ENCODE data around the gene POLRMT.
"Not testable (repeated sequence)": the region's sequence is repeated elsewhere in the genome, so short reads cannot be mapped to it uniquely, and the experiment has no call there.

Gene POLRMT

DNA sequence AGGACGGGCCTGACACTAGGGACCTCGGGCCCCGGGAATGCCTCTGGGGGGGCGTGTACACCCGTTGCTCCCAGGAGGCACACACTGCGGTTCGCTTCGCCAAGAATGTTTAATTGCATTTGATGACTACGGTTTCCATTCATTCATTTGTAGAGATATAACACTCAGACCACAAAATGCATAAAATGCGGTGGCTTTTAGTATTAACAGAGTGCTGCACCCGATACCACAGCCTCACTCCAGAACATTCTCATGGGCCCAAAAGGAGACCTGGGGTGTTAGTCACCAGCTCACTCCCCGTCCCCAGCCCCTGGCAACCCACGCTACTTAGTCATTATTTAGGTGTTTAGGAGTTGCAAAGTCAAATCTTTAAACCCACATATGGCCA lies 21.9 kb downstream of the POLRMT start:
- peak; percentile 51 to 76 (median 56) for DNase-seq (ENCODE audit: low read depth in 3 of 3)

DNA sequence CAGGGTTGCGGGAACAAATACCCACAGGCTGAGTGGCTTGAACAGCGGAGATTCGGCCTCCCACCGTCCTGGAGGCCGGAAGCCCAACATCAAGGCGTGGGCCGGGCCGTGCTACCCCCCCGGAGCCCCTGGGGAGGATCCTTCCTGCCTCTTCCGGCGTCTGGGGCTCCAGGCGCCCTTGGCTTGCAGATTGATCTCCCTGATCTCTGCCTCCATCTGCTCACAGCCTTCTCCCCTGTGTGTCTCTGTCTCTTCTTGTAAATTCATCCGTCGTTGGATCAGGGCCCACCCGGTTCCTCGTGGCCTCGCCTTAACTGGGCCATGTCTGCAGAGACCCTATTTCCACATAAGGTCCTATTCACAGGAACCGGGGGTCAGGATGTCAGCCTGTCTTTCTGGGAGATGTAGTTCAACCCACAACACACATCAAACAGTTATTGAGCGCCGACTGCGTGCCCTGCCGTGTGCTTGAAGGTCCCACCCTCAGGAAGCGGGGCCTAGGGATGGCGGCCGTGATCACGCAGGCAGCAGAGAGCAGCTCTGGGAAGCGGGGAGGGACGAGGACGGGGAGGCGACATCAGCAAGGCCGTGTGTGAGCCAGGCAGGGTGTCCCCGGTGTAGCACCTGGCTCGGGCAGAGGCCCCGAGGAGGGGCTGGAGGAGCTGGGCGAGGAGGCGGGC lies 22.4 kb downstream of the POLRMT start:
- peak in 1 of 3 experiments; percentile 55 for DNase-seq (ENCODE audit: low read depth in 3 of 3)

DNA sequence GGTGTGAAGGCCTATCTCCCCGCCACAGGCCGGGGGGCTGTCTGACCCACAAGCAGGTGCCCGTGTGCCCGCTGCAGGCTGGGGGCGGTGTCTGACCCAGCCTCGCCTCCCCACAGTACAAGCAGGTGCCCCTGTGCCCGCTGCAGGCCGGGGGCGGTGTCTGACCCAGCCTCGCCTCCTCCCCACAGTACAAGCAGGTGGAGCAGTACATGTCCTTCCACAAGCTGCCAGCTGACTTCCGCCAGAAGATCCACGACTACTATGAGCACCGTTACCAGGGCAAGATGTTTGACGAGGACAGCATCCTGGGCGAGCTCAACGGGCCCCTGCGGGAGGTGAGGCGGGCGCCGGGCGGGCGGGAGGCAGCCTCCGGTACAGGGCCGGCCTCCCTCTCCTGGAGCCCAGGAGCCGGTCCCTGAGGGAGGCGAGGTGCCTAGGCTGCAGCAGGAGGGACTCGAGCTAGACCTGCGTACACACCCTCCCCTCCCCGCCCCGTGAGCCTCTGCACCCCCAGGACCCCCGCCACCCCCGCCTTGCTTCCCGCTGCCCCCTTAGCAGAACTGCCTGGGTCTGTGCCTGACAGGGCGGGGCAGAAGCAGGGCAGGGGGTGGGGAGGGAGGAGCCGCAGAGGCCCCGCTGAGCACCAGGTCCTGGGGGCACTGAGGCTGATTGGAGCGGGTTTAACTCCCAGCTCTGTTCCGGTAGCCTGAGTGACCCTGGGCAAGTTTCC lies 23.1 kb downstream of the POLRMT start:
- no peak for DNase-seq (ENCODE audit: low read depth in 3 of 3)

DNA sequence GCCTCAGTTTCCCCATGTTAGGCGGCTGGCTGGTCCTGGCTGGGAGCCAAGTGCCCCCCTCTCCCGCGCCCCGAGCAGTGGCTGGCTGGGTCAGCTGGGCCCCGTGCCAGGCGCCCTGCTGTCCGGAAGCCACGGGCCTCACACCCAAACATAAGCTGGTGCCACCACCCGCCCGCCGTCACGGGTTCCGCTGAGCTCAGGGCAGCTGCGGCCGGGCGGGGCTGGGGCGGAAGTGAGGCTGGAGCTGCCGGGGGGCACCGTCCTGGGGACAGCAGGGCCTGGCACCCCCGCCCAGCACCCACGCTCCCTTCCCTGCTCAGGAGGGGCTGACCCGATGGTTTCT lies 24.4 kb downstream of the POLRMT start:
- DNase-seq (ENCODE audit: low read depth in 3 of 3): no peak

DNA sequence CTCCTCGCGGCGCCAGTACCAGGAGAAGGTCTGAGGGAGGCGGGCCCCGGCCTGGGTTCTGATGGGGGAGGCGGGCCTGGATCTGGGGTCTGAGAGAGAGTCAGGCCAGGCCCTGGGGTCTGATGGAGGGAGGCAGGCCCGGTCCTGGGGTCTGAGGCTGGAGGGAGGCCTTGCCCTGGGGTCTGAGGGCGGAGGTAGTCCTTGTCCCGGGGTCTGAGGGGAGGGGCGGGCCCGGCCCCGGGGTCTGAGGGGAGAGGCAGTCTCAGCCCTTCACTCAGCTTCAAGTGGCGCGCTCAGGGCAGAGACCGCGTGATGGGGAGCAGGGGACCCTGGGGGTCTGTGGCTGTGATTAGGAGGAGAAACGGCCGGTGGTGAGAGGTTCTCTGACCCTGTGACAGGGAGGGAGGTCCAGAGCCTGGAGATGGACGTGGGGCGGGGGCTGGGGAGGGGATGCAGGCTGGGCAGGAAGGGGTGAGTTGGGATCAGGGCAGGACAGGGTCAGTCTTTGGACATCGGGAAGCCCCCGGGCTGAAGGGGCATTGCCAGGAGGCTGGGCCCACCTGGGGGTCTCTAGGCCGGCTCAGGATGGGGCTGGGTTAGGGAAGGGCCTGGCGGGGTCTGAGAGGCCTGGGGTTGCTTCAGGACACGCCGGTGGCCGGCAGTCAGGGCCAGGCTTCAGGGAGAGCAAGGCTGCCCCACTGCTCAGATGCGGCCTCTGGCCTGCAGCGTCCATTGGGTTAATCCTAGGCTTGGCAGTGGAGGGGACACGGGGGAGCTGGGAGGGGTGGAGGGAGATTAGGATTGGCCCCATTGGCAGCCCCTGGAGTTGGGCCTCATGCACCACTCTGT lies 25.0 kb downstream of the POLRMT start:
- DNase-seq (ENCODE audit: low read depth in 3 of 3): no peak

DNA sequence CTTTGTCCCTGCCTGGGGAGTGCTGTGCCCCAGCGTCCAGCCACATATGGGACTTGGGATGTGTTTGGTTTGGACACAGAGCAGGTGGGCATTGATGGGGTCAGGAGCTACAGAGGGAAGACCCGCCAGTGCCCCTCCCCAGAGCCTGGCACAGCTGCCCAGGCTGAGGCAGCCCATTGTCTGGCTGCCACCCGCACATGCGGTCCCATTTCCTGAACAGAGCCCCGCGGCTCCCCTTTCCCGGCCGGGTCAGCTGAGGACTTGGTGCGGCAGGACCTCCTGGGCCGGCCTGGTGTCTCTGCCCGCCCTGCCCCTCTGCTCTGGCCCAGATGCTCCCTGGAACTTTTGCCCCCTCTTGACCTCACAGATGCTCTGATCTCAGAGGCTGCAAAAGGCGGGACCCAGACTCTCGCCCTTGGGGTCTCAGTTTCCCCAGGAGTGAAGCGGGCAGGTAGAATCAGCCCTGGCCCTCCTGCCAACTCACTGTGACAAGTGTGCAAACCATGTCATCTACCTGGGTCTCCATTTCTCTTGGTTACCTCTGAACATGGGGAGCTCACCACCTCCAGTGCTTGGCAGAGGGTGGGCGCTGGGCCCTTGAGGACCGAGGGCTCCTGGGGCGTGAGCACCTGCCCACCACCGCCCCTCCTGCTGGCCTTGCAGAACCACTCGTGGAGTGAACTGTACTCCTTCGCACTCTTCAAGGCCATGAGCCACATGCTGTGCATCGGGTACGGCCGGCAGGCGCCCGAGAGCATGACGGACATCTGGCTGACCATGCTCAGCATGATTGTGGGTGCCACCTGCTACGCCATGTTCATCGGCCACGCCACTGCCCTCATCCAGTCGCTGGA lies 25.8 kb downstream of the POLRMT start:
- no peak for DNase-seq (ENCODE audit: low read depth in 3 of 3)

DNA sequence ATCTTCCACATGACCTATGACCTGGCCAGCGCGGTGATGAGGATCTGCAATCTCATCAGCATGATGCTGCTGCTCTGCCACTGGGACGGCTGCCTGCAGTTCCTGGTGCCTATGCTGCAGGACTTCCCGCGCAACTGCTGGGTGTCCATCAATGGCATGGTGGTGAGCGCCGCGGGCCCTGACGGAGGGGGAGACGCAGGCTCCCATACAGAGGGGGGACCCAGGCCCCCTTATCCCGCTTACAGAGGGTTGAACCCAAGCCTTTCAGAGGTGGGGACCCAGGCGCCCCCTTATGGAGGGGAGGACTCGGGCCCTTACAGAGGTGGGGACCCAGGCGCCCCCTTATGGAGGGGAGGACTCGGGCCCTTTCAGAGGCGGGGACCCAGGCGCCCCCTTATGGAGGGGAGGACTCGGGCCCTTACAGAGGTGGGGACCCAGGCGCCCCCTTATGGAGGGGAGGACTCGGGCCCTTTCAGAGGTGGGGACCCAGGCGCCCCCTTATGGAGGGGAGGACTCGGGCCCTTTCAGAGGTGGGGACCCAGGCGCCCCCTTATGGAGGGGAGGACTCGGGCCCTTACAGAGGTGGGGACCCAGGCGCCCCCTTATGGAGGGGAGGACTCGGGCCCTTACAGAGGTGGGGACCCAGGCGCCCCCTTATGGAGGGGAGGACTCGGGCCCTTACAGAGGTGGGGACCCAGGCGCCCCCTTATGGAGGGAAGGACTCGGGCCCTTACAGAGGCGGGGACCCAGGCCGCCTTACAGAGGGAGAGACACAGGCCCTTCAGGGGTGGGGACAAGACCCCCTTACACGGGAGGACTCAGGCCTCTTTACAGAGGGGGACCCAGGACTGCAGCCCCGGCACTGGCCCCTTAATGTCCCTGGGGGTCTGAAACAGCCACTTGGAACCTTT lies 28.0 kb downstream of the POLRMT start:
- DNase-seq (ENCODE audit: low read depth in 3 of 3): peak in 1 of 3 experiments; percentile 52

DNA sequence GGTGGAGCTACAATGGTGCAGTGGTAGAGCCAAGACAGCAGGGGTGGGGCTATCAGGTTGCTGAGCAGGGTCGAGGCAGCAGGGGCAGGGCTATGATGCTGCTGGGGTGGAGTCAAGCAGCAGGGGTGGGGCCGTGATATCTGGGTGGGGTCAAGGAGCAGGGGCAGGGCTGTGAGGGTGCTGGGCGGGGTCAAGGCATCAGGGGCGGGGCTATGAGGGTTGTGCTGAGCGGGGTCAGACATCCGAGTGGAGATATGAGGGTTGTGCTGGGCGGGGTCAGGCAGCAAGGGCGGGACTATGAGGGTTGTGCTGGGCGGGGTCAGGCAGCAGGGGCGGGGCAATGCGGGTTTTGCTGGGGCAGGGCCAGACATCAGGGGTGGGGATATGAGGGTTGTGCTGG lies 29.0 kb downstream of the POLRMT start:
- DNase-seq (ENCODE audit: low read depth in 3 of 3): peak in 1 of 3 experiments; percentile 62

DNA sequence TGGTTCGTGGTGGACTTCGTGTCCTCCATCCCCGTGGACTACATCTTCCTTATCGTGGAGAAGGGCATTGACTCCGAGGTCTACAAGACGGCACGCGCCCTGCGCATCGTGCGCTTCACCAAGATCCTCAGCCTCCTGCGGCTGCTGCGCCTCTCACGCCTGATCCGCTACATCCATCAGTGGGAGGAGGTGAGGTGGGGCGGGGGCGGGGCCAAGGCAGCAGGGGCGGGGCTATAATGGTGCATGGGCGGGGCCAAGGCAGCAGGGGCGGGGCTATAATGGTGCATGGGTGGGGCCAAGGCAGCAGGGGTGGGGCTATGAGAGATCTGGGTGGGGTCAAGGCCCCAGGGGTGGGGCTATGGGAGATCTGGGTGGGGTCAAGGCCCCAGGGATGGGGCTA lies 29.6 kb downstream of the POLRMT start:
- DNase-seq (ENCODE audit: low read depth in 3 of 3): not testable (repeated sequence)

DNA sequence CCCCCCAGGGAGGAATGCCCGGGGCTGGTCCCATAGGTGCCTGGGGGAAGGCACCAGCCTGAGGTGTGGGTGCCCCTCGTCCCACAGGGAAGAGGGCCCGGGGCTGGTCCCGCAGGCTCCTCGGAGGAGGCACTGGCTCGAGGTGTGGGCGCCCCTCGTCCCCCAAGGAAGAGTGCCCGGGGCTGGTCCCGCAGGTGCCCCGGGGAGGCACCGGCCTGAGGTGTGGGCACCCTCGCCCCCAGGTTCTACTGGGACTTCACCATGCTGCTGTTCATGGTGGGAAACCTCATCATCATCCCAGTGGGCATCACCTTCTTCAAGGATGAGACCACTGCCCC lies 30.1 kb downstream of the POLRMT start:
- not testable (repeated sequence) for DNase-seq (ENCODE audit: low read depth in 3 of 3)

DNA sequence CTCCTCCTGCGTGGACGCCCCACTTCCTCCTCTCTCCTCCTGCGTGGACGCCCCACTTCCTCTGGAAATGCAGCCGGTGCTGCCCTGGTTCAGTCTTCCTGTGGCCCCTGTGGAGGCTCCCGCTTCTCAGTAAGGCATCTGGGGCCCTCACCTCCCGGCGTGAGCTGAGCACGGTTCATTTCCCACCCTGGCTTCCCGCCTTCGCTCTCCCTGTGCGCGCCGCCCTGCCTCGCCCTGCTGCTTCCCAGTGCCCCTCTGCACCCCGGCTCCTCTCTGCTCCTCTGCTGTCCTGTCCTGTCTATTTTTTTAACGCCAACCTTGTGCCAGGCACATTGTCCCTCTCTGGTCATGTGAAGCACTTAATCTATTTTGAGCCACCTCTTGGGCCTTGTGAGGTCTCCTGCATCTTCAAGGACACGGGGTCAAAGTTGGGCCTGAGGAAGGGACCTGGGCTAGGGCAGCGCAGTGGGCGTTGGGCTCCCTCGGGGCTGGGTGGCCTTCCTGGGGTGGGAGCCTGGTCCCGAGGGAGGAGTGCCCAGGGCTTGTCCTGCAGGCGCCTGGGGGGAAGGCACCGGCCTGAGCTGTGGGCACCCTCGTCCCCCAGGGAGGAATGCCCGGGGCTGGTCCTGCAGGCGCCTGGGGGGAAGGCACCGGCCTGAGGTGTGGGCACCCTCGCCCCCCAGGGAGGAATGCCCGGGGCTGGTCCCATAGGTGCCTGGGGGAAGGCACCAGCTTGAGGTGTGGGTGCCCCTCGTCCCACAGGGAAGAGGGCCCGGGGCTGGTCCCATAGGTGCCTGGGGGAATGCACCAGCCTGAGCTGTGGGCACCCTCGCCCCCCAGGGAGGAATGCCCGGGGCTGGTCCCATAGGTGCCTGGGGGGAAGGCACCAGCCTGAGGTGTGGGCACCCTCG lies 30.7 kb downstream of the POLRMT start:
- no peak for DNase-seq (ENCODE audit: low read depth in 3 of 3)

DNA sequence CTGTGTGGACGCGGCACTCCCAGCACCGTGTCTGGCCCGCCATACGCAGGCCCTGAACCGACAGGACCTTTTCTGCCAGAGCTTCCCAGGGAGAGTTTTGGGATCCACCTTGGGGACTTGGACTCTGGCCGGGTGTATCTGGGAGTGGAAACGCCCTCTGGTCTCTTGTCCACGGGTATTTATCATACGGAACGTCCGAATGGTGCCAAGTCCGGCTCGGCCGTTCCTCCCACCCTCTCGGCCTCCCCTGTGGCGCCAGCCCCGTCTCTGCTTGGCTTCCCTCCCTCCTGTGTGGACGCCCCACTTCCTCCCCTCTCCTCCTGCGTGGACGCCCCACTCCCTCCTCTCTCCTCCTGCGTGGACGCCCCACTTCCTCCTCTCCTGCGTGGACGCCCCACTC lies 31.5 kb downstream of the POLRMT start:
- DNase-seq (ENCODE audit: low read depth in 3 of 3): no peak

DNA sequence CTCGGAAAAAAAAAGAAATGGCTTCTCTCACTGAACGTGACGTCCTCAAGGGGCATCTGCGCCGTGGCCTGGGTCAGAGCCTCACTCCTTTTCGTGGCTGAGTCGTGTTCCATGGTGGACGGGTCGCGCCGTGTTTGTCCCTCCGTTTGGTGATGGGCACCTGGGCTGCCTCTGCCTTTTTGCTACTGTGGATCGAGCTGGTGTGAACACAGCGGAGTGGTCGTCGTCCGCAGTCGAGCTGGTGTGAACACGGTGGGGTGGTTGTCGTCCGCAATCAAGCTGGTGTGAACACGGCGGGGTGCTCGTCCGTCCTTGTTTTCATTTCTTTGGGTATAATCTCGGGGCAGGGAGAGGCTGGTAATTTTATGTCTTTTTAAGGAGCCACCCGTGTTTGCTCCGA lies 32.0 kb downstream of the POLRMT start:
- no peak for DNase-seq (ENCODE audit: low read depth in 3 of 3)

DNA sequence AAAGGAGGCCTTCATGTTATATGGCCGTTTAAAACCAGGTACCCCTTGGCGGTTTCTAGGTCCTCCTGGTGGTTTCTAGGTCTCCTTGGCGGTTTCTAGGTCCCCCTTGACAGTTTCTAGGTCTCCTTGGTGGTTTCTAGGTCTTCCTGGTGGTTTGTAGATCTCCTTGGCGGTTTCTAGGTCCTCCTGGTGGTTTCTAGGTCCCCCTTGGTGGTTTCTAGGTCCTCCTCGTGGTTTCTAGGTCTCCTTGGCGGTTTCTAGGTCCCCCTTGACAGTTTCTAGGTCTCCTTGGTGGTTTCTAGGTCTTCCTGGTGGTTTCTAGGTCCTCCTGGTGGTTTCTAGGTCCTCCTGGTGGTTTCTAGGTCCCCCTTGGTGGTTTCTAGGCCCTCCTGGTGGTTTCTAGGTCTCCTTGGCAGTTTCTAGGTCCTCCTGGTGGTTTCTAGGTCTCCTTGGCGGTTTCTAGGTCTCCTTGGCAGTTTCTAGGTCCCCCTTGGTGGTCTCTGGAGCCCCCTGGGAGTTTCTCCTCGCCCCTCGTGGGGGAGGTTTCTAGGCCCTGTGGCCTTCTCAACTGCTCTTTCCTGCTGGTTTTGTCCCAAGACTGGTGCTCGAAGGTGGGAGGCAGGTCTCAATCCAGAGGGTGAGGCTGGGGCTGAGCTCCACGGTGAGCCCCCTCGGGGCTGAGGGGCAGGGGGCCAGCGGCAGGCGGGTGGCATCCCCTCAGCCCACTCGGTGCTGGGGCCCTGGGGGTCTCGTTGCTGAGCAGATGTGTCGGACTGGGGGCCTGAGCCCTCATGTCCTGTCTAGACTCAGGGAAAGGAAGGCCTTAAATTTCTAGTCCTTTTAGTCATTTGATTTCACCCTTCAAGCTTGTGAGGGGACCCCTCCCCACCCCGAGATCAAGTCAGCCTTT lies 35.7 kb downstream of the POLRMT start:
- DNase-seq (ENCODE audit: low read depth in 3 of 3): no peak

DNA sequence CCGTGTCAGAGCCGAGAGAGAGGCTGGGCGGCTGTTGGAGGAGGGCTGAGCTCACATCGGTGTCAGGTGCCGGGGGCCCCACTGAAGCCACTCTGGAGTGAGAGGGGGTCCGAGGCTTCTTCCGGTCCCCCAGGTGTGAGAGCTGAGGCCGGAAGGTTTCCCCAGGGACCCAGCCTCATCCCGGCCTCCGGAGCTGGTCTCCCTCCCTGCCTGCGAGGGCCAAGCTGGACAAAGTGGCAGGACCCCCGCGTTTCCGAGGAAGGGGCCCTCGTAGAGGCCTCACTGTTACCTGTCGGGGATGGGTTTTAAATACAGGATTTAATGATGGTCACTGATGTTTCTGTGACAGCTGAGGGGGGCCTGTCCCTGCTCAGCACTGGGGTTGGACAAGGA lies 37.1 kb downstream of the POLRMT start:
- DNase-seq (ENCODE audit: low read depth in 3 of 3): no peak

DNA sequence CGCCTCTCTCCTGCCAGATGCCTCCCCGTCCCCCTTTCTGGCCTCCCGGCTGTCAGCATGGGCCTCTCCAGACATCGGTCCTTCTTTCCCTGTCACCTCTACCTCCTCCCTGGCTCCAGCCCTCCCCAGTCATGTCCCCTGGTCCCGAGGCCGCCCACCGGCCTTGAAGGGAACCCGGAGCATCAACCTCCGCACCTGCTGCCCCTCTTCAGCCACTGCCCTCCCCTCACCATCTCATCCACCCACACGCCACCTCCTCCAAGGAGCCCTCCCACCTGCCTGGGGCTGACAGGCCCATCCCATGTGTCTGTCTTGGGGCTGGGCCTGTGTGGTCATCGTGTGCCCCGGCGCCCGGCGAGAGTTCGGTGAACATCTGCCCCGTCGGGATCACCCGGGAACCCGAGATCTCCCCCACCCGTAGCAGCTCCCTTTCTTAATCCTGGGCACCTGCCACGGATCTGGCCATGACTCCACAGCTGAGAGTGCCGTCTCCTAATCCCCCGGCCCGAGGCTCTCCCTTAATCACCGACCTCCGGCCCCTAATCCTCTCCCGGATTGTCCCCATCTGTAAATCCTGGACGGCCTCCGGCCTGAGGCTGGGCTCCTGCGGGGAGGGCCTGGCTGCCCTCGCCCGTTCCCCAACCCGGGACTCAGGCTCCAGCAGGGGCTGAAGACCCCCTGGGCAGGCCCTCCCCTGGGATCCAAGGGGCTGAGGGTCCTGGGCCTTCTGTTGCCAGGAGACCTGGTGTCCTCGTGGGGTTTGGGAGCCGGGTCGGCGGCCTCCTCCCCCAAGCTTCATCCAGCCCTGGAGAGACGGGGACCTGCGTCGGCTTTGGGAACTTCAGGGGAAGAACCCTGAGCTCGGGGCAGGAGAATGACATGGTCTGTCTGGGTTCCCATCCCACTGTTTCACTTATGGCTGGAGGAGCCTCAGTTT lies 37.7 kb downstream of the POLRMT start:
- no peak for DNase-seq (ENCODE audit: low read depth in 3 of 3)

DNA sequence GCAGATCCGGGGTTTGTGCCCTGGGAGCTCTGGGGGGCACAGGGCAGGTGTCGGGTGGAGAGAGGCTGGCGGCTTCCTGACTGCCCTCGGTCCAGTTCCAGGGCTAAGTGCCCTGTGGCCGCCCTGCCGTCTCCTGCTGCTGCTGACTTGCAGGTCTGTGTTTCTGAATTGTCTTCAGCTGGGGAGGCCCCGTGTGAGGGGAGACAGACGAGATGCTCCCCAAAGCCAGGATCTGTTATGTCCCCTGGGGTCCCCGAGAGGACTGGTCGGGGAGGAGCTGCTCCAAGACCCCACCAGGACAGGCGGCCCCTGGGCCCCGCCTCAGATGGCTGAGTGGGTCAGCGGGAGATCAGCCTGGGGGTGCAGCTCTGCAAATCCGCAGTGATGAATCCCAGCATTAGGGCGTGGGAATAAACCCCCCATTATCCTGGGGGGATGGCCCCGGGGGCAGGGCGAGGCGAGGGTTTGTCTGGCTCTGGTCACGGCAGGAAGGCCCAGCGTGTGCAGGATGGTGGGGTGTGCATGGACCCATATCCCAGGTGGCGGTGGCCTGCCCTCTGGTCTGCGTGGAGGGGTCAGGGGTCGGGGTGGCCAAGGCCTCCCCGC lies 39.0 kb downstream of the POLRMT start:
- no peak for DNase-seq (ENCODE audit: low read depth in 3 of 3)

Measured in stimulated activated CD4-positive, alpha-beta T cell treated with anti-CD3 and anti-CD28 coated beads, TNF-alpha, amount 100 ng/mL, for 24 hours (primary cell).